ENCODE measurements around the gene SIMC1.
"Not testable (repeated sequence)": the region's sequence is repeated elsewhere in the genome, so short reads cannot be mapped to it uniquely, and the experiment has no call there.

The SIMC1 gene

GRCh38 chr5:176237971-176238644 is at the start of gene SIMC1:
Gene SIMC1 (plus strand): TSS chr5:176238424. CDS start chr5:176238509, 85 bp downstream.
- DNase-seq: peak; percentile 63

GRCh38 chr5:176188506-176189193 is 49.6 kb upstream of the SIMC1 start:
- no peak for DNase-seq

DNA sequence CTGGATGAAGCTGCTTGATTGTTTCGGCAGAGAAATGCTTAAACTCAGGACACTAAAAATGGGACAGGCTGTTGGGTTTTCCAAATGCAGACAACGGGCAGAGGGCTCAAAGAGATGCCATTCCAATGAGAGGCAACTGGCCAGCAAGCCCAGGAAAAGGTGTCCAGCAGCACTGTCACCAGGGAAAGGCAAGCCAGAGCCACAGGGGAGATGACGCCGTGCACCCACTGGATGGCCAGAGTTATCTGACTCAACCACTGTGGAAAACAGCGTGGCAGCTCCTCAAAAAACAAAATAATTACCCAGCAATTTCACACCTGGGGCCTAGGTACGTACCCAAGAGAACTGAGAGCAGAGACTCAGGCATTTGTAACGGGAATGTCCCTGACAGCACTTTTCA is 48.4 kb upstream of the SIMC1 start:
- DNase-seq: no peak

- no peak for DNase-seq
Measured at GRCh38 chr5:176190886-176191755, 47.1 kb upstream of the SIMC1 start.

DNA sequence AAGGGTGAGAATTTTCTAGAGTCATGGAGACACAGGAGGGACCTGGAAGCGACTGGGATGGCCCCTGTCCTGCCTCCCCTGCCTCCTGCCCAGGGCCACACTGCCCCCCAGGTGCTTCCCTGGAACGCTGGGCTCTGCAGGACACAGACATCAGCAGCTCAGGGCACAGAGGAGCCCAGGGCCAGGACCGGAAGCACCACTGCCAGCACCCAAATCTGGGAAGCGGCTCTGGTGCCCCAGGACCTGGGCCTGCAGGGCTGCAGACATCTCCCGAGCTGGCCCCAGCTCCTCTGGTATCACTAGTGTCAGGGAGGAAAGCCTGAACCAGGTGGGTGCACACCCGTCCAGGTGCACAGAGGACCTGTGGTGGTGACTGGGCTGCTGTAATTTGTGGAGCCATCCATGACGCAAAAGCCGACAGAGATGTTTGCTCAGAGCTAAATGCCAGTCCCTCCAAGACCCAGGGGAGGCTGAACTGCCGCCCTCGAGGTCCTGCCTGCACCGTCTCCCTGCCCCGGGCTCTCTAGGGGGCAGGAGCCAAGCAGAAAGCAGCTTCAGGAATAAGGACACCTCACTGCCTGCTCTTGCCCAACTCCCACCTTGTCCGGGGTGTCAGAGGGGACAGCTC is 46.0 kb upstream of the SIMC1 start:
- no peak for DNase-seq

- DNase-seq: not testable (repeated sequence)
Measured at GRCh38 chr5:176192722-176193117, 45.5 kb upstream of the SIMC1 start.

DNA sequence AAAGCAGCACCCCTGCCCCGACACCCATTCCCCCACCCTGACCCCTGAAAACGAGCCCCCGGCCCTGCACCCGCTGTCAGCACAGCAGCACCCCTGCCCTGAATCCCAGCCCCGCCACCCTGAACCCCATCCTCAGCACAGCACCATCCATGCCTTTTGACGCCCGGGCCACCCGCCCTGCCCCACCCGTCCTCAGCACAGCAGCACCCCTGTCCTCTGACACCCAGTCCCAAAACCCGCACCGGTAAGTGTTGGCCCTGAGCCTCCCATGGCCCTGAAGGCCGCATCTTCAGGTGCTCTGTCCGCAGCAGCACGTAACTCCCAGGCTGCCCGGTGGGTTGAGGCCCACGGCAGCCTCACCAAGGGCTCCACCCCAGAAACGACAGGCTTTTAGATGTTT is 44.6 kb upstream of the SIMC1 start:
- not testable (repeated sequence) for DNase-seq

DNA sequence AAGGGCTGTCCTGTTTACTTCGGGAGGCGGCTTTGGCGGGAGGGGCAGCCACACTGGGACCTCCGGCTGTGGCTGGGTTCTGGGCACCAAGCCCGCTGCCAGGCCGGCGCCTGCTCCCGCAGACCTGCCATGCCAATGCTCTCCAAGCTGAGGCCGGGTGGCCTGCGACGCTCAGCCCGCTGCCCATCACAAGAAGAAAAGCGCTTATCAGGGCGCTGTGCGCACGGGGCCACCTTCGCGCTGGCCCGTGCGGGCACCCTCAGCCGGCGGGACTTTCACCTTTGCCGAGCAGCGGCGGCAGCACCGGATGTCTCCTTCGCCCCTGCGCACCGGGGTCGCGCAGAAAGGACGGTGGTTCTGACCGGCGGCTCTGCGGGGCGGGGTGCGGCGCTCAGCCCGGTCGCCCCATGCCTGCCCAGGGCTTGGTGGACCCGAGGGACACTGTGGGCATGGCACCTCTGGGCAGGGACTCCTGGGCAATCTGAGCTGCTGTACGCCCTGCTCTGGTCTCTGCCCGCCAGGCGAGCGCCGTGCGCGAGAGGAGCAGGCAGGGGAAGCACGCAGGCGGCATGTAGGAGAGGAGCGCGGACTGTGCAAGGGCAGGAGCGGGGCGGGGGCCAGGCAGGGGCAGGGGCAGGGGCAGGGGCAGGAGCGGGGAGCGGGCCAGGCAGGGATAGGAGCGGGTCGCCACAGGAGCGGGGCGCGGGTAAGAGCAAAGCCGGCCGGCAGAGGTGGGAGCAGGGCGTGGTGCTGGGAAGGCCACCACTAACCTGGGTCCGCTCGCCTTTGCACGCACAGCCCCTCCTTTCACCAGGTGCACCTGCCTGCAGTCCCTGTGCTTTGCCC is 43.8 kb upstream of the SIMC1 start:
- not testable (repeated sequence) for DNase-seq

GRCh38 chr5:176195084-176195413 is 43.2 kb upstream of the SIMC1 start:
- not testable (repeated sequence) for DNase-seq

DNA sequence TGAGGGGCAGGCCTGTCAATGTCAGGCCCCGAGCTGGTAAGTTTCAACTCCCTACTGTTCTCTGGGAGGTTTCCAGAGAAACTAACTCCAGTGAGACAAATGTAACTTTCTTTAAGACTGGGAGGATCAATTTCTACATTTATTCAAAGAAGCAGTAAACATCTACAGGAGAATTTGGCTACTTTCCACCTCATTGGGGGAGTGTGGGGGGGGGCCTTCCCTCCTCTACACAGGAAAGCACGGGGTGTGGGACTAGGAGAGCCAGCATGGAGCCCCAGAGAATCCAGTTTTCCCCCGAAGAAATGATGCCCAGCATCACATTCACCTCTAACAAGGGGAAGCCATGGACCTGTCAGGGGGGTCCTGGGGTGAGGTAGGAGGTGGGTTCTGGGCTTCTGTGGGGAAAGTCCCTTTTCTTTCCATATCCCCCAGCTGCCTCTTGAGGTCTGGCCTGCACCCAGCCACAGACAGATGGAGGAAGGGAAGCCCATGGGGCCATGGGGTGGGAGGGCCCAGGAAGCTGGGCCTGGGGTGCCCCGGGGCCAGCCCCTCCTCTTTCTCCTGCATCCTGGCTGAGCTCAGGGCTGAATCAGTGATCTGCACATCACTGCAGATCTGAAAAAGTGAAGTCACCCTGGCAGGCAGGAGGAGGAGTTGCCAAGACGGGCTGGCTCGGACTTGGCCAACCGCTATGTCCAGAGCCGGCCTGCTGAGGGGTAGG is 42.6 kb upstream of the SIMC1 start:
- DNase-seq: not testable (repeated sequence)

- DNase-seq: not testable (repeated sequence)
Measured at GRCh38 chr5:176196781-176197180, 41.4 kb upstream of the SIMC1 start.

- not testable (repeated sequence) for DNase-seq
Measured at GRCh38 chr5:176197234-176197858, 40.9 kb upstream of the SIMC1 start.

- not testable (repeated sequence) for DNase-seq
Measured at GRCh38 chr5:176198299-176198698, 39.9 kb upstream of the SIMC1 start.

DNA sequence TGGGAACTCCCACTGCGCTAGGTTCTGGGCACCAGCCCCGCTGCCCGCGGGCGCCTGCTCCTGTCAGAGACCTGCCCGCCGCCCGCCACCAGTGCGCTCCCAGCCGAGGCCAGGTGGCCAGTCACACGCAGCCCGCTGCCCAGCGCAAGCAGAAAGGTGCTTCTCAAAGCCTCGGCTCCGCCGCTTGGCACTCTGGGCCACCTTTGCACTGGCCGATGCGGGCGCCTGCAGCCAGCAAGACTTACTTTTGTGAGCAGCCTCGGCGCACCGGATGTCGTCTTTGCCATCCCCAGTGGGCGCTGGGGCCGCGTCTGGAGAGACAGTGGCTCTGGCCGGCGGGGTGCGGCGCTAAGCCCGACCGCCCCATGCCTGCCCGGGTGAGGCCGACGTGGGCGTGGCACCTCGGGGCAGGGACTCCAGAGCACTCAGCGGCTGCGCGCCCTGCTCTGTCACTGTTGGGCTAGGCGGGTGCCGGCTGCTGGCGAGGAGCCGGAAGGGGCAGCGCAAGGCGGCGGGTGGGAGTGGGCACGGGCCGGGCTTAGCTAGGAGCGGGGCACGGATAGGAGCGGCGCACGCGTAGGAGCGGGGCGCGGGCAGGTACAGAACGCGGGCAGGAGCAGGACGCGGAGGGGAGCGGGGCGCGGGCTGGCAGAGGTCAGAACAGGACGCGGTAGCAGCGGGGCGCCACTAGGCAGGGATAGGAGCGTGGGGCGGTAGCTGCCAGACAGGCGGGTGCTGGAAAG is 39.1 kb upstream of the SIMC1 start:
- DNase-seq: not testable (repeated sequence)

DNA sequence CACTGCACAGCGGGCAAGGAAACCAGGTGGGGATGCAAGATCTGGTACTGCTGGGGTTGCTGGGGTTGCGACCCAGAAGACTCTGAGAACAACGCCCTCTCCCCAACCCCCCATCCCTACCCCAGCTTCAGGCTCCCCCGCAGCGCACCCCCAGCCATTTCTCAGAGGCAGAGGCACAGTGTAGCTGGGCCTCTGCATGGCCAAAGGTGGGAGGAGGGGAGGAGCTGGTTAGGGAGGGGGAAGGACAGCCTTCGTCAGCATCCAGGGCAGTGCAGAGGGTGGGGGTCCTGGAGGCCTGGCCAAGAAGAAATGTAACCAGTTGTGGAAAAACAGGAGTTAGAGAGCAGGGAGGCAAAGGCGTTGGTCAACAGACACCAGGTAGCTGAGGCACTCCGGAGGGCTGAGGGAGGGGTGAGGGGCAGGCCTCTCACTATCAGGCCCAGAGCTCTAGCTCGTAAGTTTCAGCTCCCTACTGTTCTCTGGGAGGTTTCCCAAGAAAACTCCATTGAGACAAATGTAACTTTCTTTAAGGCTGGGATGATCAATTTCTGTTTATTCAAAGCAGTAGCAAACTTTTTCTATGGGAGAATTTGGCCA is 38.3 kb upstream of the SIMC1 start:
- DNase-seq: not testable (repeated sequence)

DNA sequence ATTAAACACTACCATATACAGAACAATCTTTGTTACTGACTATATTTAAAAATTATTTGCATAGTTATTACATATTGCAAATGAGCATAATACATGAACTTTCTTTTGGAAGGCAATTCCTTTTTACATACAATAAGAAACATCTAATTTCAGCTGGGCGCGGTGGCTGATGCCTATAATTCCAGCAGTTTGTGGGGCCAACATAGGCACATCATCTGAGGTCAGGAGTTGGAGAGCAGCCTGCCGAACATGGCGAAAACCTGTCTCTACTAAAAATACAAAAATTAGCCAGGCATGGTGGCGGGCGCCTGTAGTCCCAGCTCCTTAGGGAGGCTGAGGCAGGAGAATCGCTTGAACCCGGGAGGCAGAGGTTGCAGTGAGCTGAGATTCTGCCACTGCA is 36.4 kb upstream of the SIMC1 start:
- DNase-seq: no peak

GRCh38 chr5:176203086-176203485 is 35.1 kb upstream of the SIMC1 start:
- no peak for DNase-seq

- not testable (repeated sequence) for DNase-seq
Measured at GRCh38 chr5:176203535-176203934, 34.7 kb upstream of the SIMC1 start.

GRCh38 chr5:176214466-176215021 is 23.7 kb upstream of the SIMC1 start:
- not testable (repeated sequence) for DNase-seq
